ENCODE results near the gene SLC25A25. TPM values are rescaled to one million over a fixed set of nuclear protein-coding genes. Genes with fewer than 3 reads are reported as not detected.

The SLC25A25 gene
- total and polyA plus RNA-seq, 9 of the 15 experiments (the other 6 are each of a cell fraction or from before 2014, with no cell fraction given), result 0.07 to 35.9 (median 23.2) TPM

- TF ChIP-seq SNIP1 (IDR thresholded peaks at IDR 0.05; ENCODE audit: low read depth), result no peak
- TF ChIP-seq, protein P1, sequence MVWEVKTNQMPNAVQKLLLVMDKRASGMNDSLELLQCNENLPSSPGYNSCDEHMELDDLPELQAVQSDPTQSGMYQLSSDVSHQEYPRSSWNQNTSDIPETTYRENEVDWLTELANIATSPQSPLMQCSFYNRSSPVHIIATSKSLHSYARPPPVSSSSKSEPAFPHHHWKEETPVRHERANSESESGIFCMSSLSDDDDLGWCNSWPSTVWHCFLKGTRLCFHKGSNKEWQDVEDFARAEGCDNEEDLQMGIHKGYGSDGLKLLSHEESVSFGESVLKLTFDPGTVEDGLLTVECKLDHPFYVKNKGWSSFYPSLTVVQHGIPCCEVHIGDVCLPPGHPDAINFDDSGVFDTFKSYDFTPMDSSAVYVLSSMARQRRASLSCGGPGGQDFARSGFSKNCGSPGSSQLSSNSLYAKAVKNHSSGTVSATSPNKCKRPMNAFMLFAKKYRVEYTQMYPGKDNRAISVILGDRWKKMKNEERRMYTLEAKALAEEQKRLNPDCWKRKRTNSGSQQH (CRISPR knock-in tag; IDR thresholded peaks at IDR 0.05), result 0 out of 2 replicates have a peak, but pooled peaks have one; percentile 29
- TF ChIP-seq SAFB2 (IDR thresholded peaks at IDR 0.05; ENCODE audit: borderline replicate concordance, low read depth, low read length, severe bottlenecking), result no peak
- TF ChIP-seq SMAD1 (IDR thresholded peaks at IDR 0.05; ENCODE audit: low read depth, low read length, partially characterized antibody), result no peak
- TF ChIP-seq, protein P2, sequence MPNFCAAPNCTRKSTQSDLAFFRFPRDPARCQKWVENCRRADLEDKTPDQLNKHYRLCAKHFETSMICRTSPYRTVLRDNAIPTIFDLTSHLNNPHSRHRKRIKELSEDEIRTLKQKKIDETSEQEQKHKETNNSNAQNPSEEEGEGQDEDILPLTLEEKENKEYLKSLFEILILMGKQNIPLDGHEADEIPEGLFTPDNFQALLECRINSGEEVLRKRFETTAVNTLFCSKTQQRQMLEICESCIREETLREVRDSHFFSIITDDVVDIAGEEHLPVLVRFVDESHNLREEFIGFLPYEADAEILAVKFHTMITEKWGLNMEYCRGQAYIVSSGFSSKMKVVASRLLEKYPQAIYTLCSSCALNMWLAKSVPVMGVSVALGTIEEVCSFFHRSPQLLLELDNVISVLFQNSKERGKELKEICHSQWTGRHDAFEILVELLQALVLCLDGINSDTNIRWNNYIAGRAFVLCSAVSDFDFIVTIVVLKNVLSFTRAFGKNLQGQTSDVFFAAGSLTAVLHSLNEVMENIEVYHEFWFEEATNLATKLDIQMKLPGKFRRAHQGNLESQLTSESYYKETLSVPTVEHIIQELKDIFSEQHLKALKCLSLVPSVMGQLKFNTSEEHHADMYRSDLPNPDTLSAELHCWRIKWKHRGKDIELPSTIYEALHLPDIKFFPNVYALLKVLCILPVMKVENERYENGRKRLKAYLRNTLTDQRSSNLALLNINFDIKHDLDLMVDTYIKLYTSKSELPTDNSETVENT (CRISPR knock-in tag; IDR thresholded peaks at IDR 0.05), result peak; percentile 42; the same call in 1 of the 2 replicates
- peak; percentile 89 for TF ChIP-seq HNRNPH1 (optimal IDR thresholded peaks at IDR 0.05; ENCODE audit: low read depth, low read length)
- no peak for TF ChIP-seq NFATC3 (IDR thresholded peaks at IDR 0.05)
- no peak for TF ChIP-seq JUN (IDR thresholded peaks at IDR 0.05; ENCODE audit: borderline replicate concordance, low read depth, low read length)
- TF ChIP-seq JUN (CRISPR knock-in tag; IDR thresholded peaks at IDR 0.05; ENCODE audit: borderline replicate concordance), result no peak
- TF ChIP-seq ZNF175 (CRISPR knock-in tag; IDR thresholded peaks at IDR 0.05; ENCODE audit: low read depth), result 0 out of 2 replicates have a peak, but pooled peaks have one; percentile 12
- no peak for TF ChIP-seq ZNF253 (CRISPR knock-in tag; conservative IDR thresholded peaks at IDR 0.05)
- no peak for TF ChIP-seq ZNF324 (CRISPR knock-in tag; IDR thresholded peaks at IDR 0.05)
- TF ChIP-seq ESRRB (CRISPR knock-in tag; IDR thresholded peaks at IDR 0.05; ENCODE audit: borderline replicate concordance), result no peak
- TF ChIP-seq ZHX1 (conservative IDR thresholded peaks at IDR 0.05; ENCODE audit: low read length), result no peak
- TF ChIP-seq, protein P3, sequence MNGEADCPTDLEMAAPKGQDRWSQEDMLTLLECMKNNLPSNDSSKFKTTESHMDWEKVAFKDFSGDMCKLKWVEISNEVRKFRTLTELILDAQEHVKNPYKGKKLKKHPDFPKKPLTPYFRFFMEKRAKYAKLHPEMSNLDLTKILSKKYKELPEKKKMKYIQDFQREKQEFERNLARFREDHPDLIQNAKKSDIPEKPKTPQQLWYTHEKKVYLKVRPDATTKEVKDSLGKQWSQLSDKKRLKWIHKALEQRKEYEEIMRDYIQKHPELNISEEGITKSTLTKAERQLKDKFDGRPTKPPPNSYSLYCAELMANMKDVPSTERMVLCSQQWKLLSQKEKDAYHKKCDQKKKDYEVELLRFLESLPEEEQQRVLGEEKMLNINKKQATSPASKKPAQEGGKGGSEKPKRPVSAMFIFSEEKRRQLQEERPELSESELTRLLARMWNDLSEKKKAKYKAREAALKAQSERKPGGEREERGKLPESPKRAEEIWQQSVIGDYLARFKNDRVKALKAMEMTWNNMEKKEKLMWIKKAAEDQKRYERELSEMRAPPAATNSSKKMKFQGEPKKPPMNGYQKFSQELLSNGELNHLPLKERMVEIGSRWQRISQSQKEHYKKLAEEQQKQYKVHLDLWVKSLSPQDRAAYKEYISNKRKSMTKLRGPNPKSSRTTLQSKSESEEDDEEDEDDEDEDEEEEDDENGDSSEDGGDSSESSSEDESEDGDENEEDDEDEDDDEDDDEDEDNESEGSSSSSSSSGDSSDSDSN (IDR thresholded peaks at IDR 0.05; ENCODE audit: borderline replicate concordance in 1 of 2, low read depth in 2 of 2, low read length in 2 of 2), result peak in 1 of 2 experiments; percentile 63; a peak in 2 of 4 replicates
Observed at GRCh38 chr9:128066713-128067644, 1.1 kb upstream of the SLC25A25 start, which contains the start of gene NAIF1 (continued).
